HEK293 (cell line): ENCODE results near the gene CRIP2.

Experiments
- CTCF ChIA-PET: fragments of 350-600 bp; formaldehyde crosslinking; extraction: SDS; loops from one replicate; lab custom pipeline; 2021; ENCODE audit warnings: antibody characterized with exemption; lab: Yijun Ruan, JAX
- POLR2A ChIA-PET: fragments of 300-600 bp; formaldehyde crosslinking; extraction: SDS; loops from one replicate; lab custom pipeline; 2020; ENCODE audit warnings: antibody characterized with exemption, inconsistent platforms; lab: Yijun Ruan, JAX
- H3K27ac ChIP-seq: fragments of 200-500 bp; sonication (Bioruptor generic); 2 replicates; pipeline ENCODE4 v1.5.1; 2014; ENCODE audit warnings: low read depth, low read length, control low read depth, inconsistent platforms; ENCODE audit errors: extremely low read depth
- H3K36me3 ChIP-seq, 2 experiments: fragments of 200-500 bp in 1 of 2; sonication (Bioruptor generic) in 1 of 2; 1 replicate in 1 of 2; 2 replicates in 1 of 2; pipeline ENCODE4 v1.5.1; 2014 to 2017; ENCODE audit warnings: inconsistent platforms in 2 of 2, low read length in 2 of 2; ENCODE audit not compliant: control insufficient read depth in 2 of 2, insufficient read depth in 1 of 2
- H3K4me1 ChIP-seq: fragments of 200-500 bp; sonication (Bioruptor generic); 2 replicates; pipeline ENCODE4 v1.5.1; 2014; ENCODE audit warnings: mild to moderate bottlenecking, low read length, inconsistent platforms; ENCODE audit not compliant: control insufficient read depth, insufficient read depth
- H3K4me3 ChIP-seq: 2 replicates; pipeline ENCODE4 v1.5.1; 2011; ENCODE audit warnings: low read depth, mild to moderate bottlenecking, control low read depth, low read length, moderate library complexity
- H3K9me3 ChIP-seq: fragments of 200-500 bp; sonication (Bioruptor generic); 2 replicates; pipeline ENCODE4 v1.5.1; 2014; ENCODE audit warnings: low read depth, low read length, inconsistent platforms; ENCODE audit not compliant: control insufficient read depth, insufficient read depth
- GLIS2 ChIP-seq: fragments of 450-650 bp; formaldehyde crosslinking; IDR thresholded peaks from 2 replicates; pipeline ENCODE4 v1.5.1; 2016; ENCODE audit warnings: missing biosample characterization, missing genetic modification characterization
- KLF1 ChIP-seq: fragments of 450-650 bp; formaldehyde crosslinking; IDR thresholded peaks from 2 replicates; pipeline ENCODE4 v1.5.1; 2016; ENCODE audit warnings: missing biosample characterization, missing genetic modification characterization
- ZBTB1 ChIP-seq: fragments of 450-650 bp; formaldehyde crosslinking; IDR thresholded peaks from 2 replicates; pipeline ENCODE4 v1.5.1; 2016; ENCODE audit warnings: missing biosample characterization, missing genetic modification characterization
- ZNF133 ChIP-seq: fragments of 450-650 bp; formaldehyde crosslinking; IDR thresholded peaks from 2 replicates; pipeline ENCODE4 v1.5.1; 2016; ENCODE audit warnings: missing biosample characterization, missing genetic modification characterization
- ZNF211 ChIP-seq: fragments of 450-650 bp; formaldehyde crosslinking; IDR thresholded peaks from 2 replicates; pipeline ENCODE4 v1.5.1; 2016; ENCODE audit warnings: low read depth, missing biosample characterization, missing genetic modification characterization
- ZNF280C ChIP-seq: fragments of 450-650 bp; formaldehyde crosslinking; IDR thresholded peaks from 2 replicates; pipeline ENCODE4 v1.5.1; 2016; ENCODE audit warnings: missing biosample characterization, missing genetic modification characterization
- ZNF341 ChIP-seq: fragments of 450-650 bp; formaldehyde crosslinking; IDR thresholded peaks from 2 replicates; pipeline ENCODE4; 2016; ENCODE audit warnings: low read depth, missing biosample characterization, missing genetic modification characterization
- ZNF394 ChIP-seq: fragments of 450-650 bp; formaldehyde crosslinking; IDR thresholded peaks from 2 replicates; pipeline ENCODE4 v1.5.1; 2016; ENCODE audit warnings: missing biosample characterization, missing genetic modification characterization, mild to moderate bottlenecking, moderate library complexity, borderline replicate concordance
- ZNF404 ChIP-seq: fragments of 450-650 bp; formaldehyde crosslinking; IDR thresholded peaks from 2 replicates; pipeline ENCODE4 v1.5.1; 2017; ENCODE audit warnings: missing biosample characterization, missing genetic modification characterization
- ZNF585B ChIP-seq: fragments of 450-650 bp; formaldehyde crosslinking; IDR thresholded peaks from 2 replicates; pipeline ENCODE4 v1.5.1; 2016; ENCODE audit warnings: missing biosample characterization, missing genetic modification characterization
- ZNF623 ChIP-seq: fragments of 450-650 bp; formaldehyde crosslinking; IDR thresholded peaks from 2 replicates; pipeline ENCODE4 v1.5.1; 2016; ENCODE audit warnings: missing biosample characterization, missing genetic modification characterization
- ZNF701 ChIP-seq: fragments of 450-650 bp; formaldehyde crosslinking; IDR thresholded peaks from 2 replicates; pipeline ENCODE4 v1.5.1; 2016; ENCODE audit warnings: missing biosample characterization, missing genetic modification characterization
- ZNF830 ChIP-seq: fragments of 450-650 bp; IDR thresholded peaks from 2 replicates; pipeline ENCODE4 v1.5.0; 2018; ENCODE audit warnings: missing biosample characterization, missing genetic modification characterization, low read depth, mild to moderate bottlenecking, moderate library complexity
- TF ChIP-seq, protein P1 (sequence below): fragments of 450-650 bp; formaldehyde crosslinking; IDR thresholded peaks from 2 replicates; pipeline ENCODE4 v1.5.1; 2016; ENCODE audit warnings: missing biosample characterization, missing genetic modification characterization
- TF ChIP-seq, protein P2 (sequence below): fragments of 450-650 bp; formaldehyde crosslinking; IDR thresholded peaks from 2 replicates; pipeline ENCODE4 v1.5.1; 2016; ENCODE audit warnings: missing biosample characterization, missing genetic modification characterization

CRIP2 gene

GRCh38 chr14:105481886-105482457 lies 7.4 kb downstream of the CRIP2 start (continued):
- TF ChIP-seq ZNF701 (tag by site-specific recombination): no peak
- no peak for TF ChIP-seq ZNF133

- TF ChIP-seq GLIS2 (tag by site-specific recombination) (peak; percentile 76; the same call in 1 of the 2 replicates), ZNF404 (tag by site-specific recombination) (no peak), ZBTB1 (tag by site-specific recombination) (no peak), ZNF341 (tag by site-specific recombination) (0 out of 2 replicates have a peak, but pooled peaks have one; percentile 30), ZNF394 (tag by site-specific recombination) (no peak)
- H3K4me3 ChIP-seq: no peak overlapping the region
- ChIA-PET POLR2A (no interaction called here), CTCF (interaction anchor here (0.6 to 2.9 kb wide), 7 partner anchors 8 to 109 kb away, joined by 4 to 83 read pairs (median 8); partner anchors contain the start of gene TEDC1)
- no peaks in the 10 kb centered on the region for H3K36me3 ChIP-seq
- peaks cover 5% of the 10 kb centered on the region for H3K4me1 ChIP-seq
- no peak overlapping the region for H3K27ac ChIP-seq
- no peaks in the 10 kb centered on the region for H3K9me3 ChIP-seq
Observed at GRCh38 chr14:105482486-105483110, 8.0 kb downstream of the CRIP2 start.

GRCh38 chr14:105483300-105484068 lies 8.9 kb downstream of the CRIP2 start:
- TF ChIP-seq ZNF211 (tag by site-specific recombination) (no peak), ZNF623 (tag by site-specific recombination) (no peak), ZNF830 (no peak), ZNF280C (tag by site-specific recombination) (no peak), ZNF585B (tag by site-specific recombination) (peak; percentile 85), KLF1 (tag by site-specific recombination) (peak; percentile 89)
- TF ChIP-seq, protein P1, sequence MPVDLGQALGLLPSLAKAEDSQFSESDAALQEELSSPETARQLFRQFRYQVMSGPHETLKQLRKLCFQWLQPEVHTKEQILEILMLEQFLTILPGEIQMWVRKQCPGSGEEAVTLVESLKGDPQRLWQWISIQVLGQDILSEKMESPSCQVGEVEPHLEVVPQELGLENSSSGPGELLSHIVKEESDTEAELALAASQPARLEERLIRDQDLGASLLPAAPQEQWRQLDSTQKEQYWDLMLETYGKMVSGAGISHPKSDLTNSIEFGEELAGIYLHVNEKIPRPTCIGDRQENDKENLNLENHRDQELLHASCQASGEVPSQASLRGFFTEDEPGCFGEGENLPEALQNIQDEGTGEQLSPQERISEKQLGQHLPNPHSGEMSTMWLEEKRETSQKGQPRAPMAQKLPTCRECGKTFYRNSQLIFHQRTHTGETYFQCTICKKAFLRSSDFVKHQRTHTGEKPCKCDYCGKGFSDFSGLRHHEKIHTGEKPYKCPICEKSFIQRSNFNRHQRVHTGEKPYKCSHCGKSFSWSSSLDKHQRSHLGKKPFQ: no peak
- TF ChIP-seq, protein P2, sequence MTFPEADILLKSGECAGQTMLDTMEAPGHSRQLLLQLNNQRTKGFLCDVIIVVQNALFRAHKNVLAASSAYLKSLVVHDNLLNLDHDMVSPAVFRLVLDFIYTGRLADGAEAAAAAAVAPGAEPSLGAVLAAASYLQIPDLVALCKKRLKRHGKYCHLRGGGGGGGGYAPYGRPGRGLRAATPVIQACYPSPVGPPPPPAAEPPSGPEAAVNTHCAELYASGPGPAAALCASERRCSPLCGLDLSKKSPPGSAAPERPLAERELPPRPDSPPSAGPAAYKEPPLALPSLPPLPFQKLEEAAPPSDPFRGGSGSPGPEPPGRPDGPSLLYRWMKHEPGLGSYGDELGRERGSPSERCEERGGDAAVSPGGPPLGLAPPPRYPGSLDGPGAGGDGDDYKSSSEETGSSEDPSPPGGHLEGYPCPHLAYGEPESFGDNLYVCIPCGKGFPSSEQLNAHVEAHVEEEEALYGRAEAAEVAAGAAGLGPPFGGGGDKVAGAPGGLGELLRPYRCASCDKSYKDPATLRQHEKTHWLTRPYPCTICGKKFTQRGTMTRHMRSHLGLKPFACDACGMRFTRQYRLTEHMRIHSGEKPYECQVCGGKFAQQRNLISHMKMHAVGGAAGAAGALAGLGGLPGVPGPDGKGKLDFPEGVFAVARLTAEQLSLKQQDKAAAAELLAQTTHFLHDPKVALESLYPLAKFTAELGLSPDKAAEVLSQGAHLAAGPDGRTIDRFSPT: peak; percentile 32
- POLR2A ChIA-PET: no interaction called here
- no peaks in the 10 kb centered on the region for H3K36me3 ChIP-seq
- no peak overlapping the region for H3K27ac ChIP-seq
- H3K9me3 ChIP-seq: no peaks in the 10 kb centered on the region
- H3K4me3 ChIP-seq: no peak overlapping the region
- CTCF ChIA-PET: interaction anchor here (1.1 kb wide), 1 partner anchor 32 kb away, joined by 4 read pairs; no protein-coding TSS in a partner anchor
- peaks cover 5% of the 10 kb centered on the region for H3K4me1 ChIP-seq
